Astrocyte of the cerebellum (primary cell): ENCODE results near the gene BBC3.

ENCODE experiments used
- DNase-seq: peaks from one replicate; pipeline ENCODE4 v3.0.0-alpha.2; 2011; ENCODE audit warnings: low read depth
- H3K4me3 ChIP-seq: 2 replicates; pipeline ENCODE4 v1.5.1; 2011; ENCODE audit warnings: mild to moderate bottlenecking, low read depth, low read length, moderate library complexity
- CTCF ChIP-seq: IDR thresholded peaks from 2 replicates; pipeline ENCODE4 v1.5.1; 2012; ENCODE audit warnings: low read length, low read depth, moderate library complexity, mild to moderate bottlenecking; ENCODE audit errors: missing control alignments
- in situ Hi-C: cut with HindIII; loops from 2 replicates; pipeline ENCODE4 v1.10.0; 2017; ENCODE audit warnings: low sequenced_read_pairs

BBC3 gene

GRCh38 chr19:47188507-47189033, 42.4 kb downstream of the BBC3 start:
- no peak overlapping the region for H3K4me3 ChIP-seq
- in situ Hi-C loops = no loop called here
- DNase-seq = no peak
- no peak for TF ChIP-seq CTCF

GRCh38 chr19:47187797-47188196, 43.2 kb downstream of the BBC3 start:
- no peak overlapping the region for H3K4me3 ChIP-seq
- no peak for TF ChIP-seq CTCF
- in situ Hi-C loops = no loop called here
- no peak for DNase-seq

- DNase-seq = no peak
- TF ChIP-seq CTCF = no peak
- H3K4me3 ChIP-seq = no peak overlapping the region
- in situ Hi-C loops = no loop called here
These were observed 43.7 kb downstream of the BBC3 start for GRCh38 chr19:47187335-47187655.

GRCh38 chr19:47186446-47187334, 44.3 kb downstream of the BBC3 start:
- no peak for TF ChIP-seq CTCF
- in situ Hi-C loops = no loop called here
- no peak overlapping the region for H3K4me3 ChIP-seq
- DNase-seq = no peak

- in situ Hi-C loops = no loop called here
- no peak for DNase-seq
- no peak overlapping the region for H3K4me3 ChIP-seq
- no peak for TF ChIP-seq CTCF
These were observed 47.4 kb downstream of the BBC3 start for GRCh38 chr19:47183601-47184000.

- TF ChIP-seq CTCF = no peak
- no peak overlapping the region for H3K4me3 ChIP-seq
- in situ Hi-C loops = no loop called here
- no peak for DNase-seq
These were observed 51.2 kb downstream of the BBC3 start for GRCh38 chr19:47179653-47180310.
